Breast epithelium (tissue), 4 donors: ENCODE results near the gene CFAP141. TPM values are rescaled to one million over a fixed set of nuclear protein-coding genes. Genes with fewer than 3 reads are reported as not detected.

Experiments used
- DNase-seq, 2 donors: peaks; one replicate each; pipeline ENCODE4 v3.0.0-alpha.2; 2019; ENCODE audit warnings: low spot score in 2 of 2
- H3K27ac ChIP-seq, 2 donors: fragments of 200-600 bp; sonication (generic) in 1 of 2; one replicate each; pipeline ENCODE4 v1.5.1; 2016 to 2019; ENCODE audit warnings: mild to moderate bottlenecking in 1 of 2
- H3K27me3 ChIP-seq, 2 donors: fragments of 200-600 bp; sonication (generic) in 1 of 2; one replicate each; pipeline versions ENCODE4 v1.5.1 to v1.6.0; 2017 to 2019; ENCODE audit warnings: control low read depth in 1 of 2, mild to moderate bottlenecking in 1 of 2
- H3K36me3 ChIP-seq: fragments of 200-600 bp; one replicate; pipeline ENCODE4 v1.5.1; 2019
- H3K4me1 ChIP-seq, 2 donors: fragments of 200-600 bp; sonication (generic); one replicate each; pipeline ENCODE4 v1.5.1; 2016 to 2019; ENCODE audit warnings: control low read depth in 1 of 2
- H3K4me3 ChIP-seq, 3 donors: fragments of 200-600 bp; sonication (generic); 1 replicate in 2 of 3; 2 replicates in 1 of 3; pipeline ENCODE4 v1.5.1; 2016 to 2019; ENCODE audit warnings: mild to moderate bottlenecking in 3 of 3, moderate library complexity in 2 of 3
- H3K9me3 ChIP-seq, 2 donors: fragments of 200-600 bp; sonication (generic) in 1 of 2; one replicate each; pipeline ENCODE4 v1.5.1; 2016 to 2019; ENCODE audit warnings: control low read depth in 1 of 2
- POLR2A ChIP-seq: fragments of 450-650 bp; IDR thresholded peaks from one replicate; pipeline ENCODE4 v1.6.1; 2016; ENCODE audit warnings: antibody characterized with exemption, mild to moderate bottlenecking, moderate library complexity
- POLR2AphosphoS5 ChIP-seq, 3 donors: sonication (generic); formaldehyde crosslinking; IDR thresholded peaks; one replicate each; pipeline ENCODE4 v1.6.1; 2017; ENCODE audit warnings: antibody characterized with exemption in 3 of 3
- intact Hi-C: fragments of 100-400 bp; cut with DNase I; formaldehyde crosslinking; loops from one replicate; pipeline ENCODE4 v1.15.1; 2023; ENCODE audit warnings: low total_unique reads
- total RNA-seq, 3 donors: library from RNA; depleted of rRNA; stranded (reverse); fragments of >200 nt; gene quantifications; one replicate each; pipeline ENCODE4 v1.1.0, GENCODE V29; 2016
- TF ChIP-seq, protein P1 (sequence below), 3 donors: fragments of 450-650 bp; IDR thresholded peaks; one replicate each; pipeline ENCODE4 v1.5.1; 2016 to 2017; ENCODE audit warnings: antibody characterized with exemption in 3 of 3, mild to moderate bottlenecking in 3 of 3, moderate library complexity in 3 of 3

Gene CFAP141
- total RNA-seq, result not detected

DNA sequence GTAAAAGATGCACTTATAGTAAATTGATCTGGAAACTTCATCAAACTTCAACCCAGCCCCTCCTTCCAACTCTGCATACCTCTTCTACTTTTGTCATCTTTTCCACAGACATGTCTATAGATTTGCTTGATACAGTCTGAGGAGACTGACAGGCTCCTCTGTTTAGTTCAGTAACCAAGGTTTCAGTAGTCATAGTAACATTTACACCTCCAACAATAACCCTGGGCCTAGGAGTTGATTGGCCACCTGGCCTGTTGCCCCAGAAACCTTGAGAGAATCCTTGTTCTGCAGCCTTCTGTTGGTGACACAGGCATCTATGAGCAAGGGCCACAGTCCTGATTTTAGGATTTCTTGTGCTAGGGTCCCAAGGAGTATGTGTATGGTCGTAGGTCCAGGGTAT is at the start of gene CFAP141:
CFAP141 (minus strand) TSS at position 138 of the 400 bp plus-strand sequence; CDS start at position 112, 26 bp downstream.
- no peak for DNase-seq
- Histone ChIP-seq H3K36me3 (peaks cover 9% of the 10 kb centered on the region), H3K4me1 (no peaks in the 10 kb centered on the region), H3K9me3 (no peaks in the 10 kb centered on the region), H3K27ac (no peak within 1 kb of the TSS), H3K27me3 (no peaks in the 10 kb centered on the region), H3K4me3 (no peak within 1 kb of the TSS)
- no peak for TF ChIP-seq POLR2AphosphoS5 (IDR thresholded peaks at IDR 0.05)
- TF ChIP-seq, protein P1, sequence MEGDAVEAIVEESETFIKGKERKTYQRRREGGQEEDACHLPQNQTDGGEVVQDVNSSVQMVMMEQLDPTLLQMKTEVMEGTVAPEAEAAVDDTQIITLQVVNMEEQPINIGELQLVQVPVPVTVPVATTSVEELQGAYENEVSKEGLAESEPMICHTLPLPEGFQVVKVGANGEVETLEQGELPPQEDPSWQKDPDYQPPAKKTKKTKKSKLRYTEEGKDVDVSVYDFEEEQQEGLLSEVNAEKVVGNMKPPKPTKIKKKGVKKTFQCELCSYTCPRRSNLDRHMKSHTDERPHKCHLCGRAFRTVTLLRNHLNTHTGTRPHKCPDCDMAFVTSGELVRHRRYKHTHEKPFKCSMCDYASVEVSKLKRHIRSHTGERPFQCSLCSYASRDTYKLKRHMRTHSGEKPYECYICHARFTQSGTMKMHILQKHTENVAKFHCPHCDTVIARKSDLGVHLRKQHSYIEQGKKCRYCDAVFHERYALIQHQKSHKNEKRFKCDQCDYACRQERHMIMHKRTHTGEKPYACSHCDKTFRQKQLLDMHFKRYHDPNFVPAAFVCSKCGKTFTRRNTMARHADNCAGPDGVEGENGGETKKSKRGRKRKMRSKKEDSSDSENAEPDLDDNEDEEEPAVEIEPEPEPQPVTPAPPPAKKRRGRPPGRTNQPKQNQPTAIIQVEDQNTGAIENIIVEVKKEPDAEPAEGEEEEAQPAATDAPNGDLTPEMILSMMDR (IDR thresholded peaks at IDR 0.05), result no peak
- TF ChIP-seq POLR2A, result no peak
- intact Hi-C loops, result loop anchor here (10.0 kb wide), 1 partner anchor 59 kb away; no protein-coding TSS in a partner anchor

DNA sequence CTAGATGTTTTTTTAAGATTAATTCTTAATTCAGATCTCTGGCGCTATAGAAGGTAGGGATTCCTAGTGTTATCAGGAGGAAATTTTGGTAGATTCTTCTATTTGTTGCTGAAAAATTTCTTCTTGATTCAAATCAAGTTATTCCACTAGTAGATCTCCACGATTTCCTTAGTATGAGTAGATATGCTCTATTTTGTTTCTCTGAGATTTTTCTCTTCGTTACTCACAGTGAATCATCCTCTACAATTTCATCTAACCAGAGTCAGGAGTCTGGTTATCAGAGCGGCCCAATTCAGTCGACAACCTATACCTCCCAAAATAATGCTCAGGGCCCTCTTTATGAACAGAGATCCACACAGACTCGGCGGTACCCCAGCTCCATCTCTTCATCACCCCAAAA is 47.5 kb upstream of the CFAP141 start:
- intact Hi-C loops, result no loop called here
- no peaks in the 10 kb centered on the region for H3K9me3 ChIP-seq

DNA sequence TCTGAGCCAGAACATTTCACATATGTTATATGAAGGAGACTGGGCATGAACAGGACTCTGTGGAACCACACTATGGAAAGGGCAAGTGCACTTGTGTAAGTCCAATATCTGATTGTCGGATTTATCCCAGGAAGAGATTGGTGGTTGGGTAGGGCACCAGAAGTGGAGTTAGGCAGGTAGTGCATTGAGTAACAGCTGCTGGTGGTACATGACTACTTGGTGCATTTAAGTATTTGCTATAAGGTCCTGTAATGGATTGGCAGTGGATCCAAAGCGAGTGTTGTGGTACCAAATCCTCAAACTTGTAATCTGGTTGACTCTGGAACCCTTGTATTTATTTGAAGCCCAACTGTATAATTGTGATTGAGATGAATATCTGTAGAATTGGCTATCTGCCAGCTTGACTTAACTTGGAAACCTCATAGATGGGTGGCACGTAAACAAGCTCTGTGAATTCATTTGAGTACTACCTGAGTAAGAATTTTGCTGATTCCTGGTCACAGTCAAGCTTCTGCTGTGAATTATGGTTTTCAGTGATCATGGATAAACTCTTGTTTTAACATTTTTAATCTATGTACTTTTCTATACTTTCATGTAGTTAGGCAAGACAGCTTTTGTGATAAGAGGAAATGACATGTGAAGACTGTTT is 35.7 kb upstream of the CFAP141 start:
- no peaks in the 10 kb centered on the region for H3K9me3 ChIP-seq
- H3K36me3 ChIP-seq, result peaks cover 6% of the 10 kb centered on the region
- intact Hi-C loops, result no loop called here
- no peak for DNase-seq
- H3K27ac ChIP-seq, result no peak overlapping the region
- H3K4me3 ChIP-seq, result no peak overlapping the region
- no peaks in the 10 kb centered on the region for H3K4me1 ChIP-seq
- TF ChIP-seq POLR2AphosphoS5 (IDR thresholded peaks at IDR 0.05), result no peak
- no peak for TF ChIP-seq POLR2A
- TF ChIP-seq, protein P1 (IDR thresholded peaks at IDR 0.05), result no peak
- no peaks in the 10 kb centered on the region for H3K27me3 ChIP-seq

More for the DNA sequence above, 47.5 kb upstream of the CFAP141 start:
- no peaks in the 10 kb centered on the region for H3K4me1 ChIP-seq
- H3K27me3 ChIP-seq, result no peaks in the 10 kb centered on the region
- H3K27ac ChIP-seq, result no peak overlapping the region
- DNase-seq, result no peak
- TF ChIP-seq POLR2AphosphoS5 (IDR thresholded peaks at IDR 0.05), result no peak
- TF ChIP-seq POLR2A, result no peak
- TF ChIP-seq, protein P1 (IDR thresholded peaks at IDR 0.05), result no peak
- no peak overlapping the region for H3K4me3 ChIP-seq
- peaks cover 29% of the 10 kb centered on the region for H3K36me3 ChIP-seq

DNA sequence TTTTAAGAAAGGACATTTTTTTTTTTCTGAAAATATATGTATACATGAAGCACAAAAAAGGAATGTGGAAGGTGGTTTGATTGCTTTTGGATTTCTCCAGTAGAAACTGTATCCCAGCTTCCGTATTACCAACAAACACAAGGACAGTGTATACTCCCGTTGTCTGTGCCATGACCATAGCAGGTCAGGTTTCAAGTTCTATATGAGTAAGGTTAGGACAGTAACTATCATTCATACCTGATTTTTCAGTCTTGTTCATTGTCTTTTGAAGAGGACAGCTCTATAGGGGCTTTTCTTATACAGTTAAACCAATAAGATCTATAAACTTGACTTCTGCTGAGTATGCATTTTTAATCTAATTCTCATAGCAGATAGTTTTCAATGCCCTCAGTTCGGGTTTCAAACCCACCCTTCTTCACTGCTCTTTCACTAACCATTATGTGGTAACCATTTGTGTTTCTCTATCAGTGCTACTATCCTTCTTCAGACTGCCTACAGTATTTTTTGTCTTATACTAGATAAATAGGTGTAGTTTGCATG is 34.2 kb upstream of the CFAP141 start:
- no peak overlapping the region for H3K4me3 ChIP-seq
- no peaks in the 10 kb centered on the region for H3K9me3 ChIP-seq
- TF ChIP-seq POLR2AphosphoS5 (IDR thresholded peaks at IDR 0.05), result no peak
- TF ChIP-seq, protein P1 (IDR thresholded peaks at IDR 0.05), result no peak
- TF ChIP-seq POLR2A, result no peak
- no peaks in the 10 kb centered on the region for H3K36me3 ChIP-seq
- no peak overlapping the region for H3K27ac ChIP-seq
- intact Hi-C loops, result no loop called here
- H3K27me3 ChIP-seq, result no peaks in the 10 kb centered on the region
- no peaks in the 10 kb centered on the region for H3K4me1 ChIP-seq
- no peak for DNase-seq

DNA sequence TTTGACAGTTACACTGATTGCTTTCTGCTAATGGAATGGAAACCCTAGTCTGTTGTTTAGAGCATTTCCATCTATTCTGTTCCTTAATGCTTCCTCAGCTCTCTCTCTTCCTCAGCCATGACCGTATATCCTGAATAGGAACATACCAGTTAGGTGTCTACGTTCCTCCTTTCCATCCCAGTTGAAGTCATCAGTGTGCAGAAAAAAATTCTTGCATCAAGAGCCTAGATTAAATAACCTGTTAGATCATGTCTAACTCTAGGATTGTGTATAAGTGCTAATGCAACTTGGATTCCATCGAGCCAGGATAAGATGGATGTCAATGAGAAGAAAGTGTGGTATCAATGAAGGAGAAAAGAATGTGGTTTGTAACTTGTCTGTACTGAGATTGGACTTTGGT is 33.4 kb upstream of the CFAP141 start:
- Histone ChIP-seq H3K27ac (no peak overlapping the region), H3K4me1 (no peaks in the 10 kb centered on the region), H3K27me3 (no peaks in the 10 kb centered on the region), H3K36me3 (no peaks in the 10 kb centered on the region), H3K4me3 (no peak overlapping the region), H3K9me3 (no peaks in the 10 kb centered on the region)
- intact Hi-C loops, result no loop called here
- no peak for DNase-seq
- TF ChIP-seq POLR2A (no peak), POLR2AphosphoS5 (IDR thresholded peaks at IDR 0.05) (no peak)
- TF ChIP-seq, protein P1 (IDR thresholded peaks at IDR 0.05), result no peak
